Measurements from ENCODE around the gene TCHH.

The TCHH gene

GRCh38 chr1:152067150-152067549, 48.1 kb downstream of the TCHH start:
- DNase-seq (ENCODE audit: low read depth in 2 of 2), result no peak

- DNase-seq (ENCODE audit: low read depth in 2 of 2), result no peak
These were observed 53.3 kb downstream of the TCHH start for GRCh38 chr1:152061952-152062351.
